HEK293 (cell line): ENCODE measurements around the gene EML4.

ENCODE experiments used
- CTCF ChIA-PET: fragments of 350-600 bp; formaldehyde crosslinking; extraction: SDS; loops from one replicate; lab custom pipeline; 2021; ENCODE audit warnings: antibody characterized with exemption; lab: Yijun Ruan, JAX
- POLR2A ChIA-PET: fragments of 300-600 bp; formaldehyde crosslinking; extraction: SDS; loops from one replicate; lab custom pipeline; 2020; ENCODE audit warnings: antibody characterized with exemption, inconsistent platforms; lab: Yijun Ruan, JAX
- H3K27ac ChIP-seq: fragments of 200-500 bp; sonication (Bioruptor generic); 2 replicates; pipeline ENCODE4 v1.5.1; 2014; ENCODE audit warnings: low read depth, low read length, control low read depth, inconsistent platforms; ENCODE audit errors: extremely low read depth
- H3K36me3 ChIP-seq, 2 experiments: fragments of 200-500 bp in 1 of 2; sonication (Bioruptor generic) in 1 of 2; 1 replicate in 1 of 2; 2 replicates in 1 of 2; pipeline ENCODE4 v1.5.1; 2014 to 2017; ENCODE audit warnings: inconsistent platforms in 2 of 2, low read length in 2 of 2; ENCODE audit not compliant: control insufficient read depth in 2 of 2, insufficient read depth in 1 of 2
- H3K4me1 ChIP-seq: fragments of 200-500 bp; sonication (Bioruptor generic); 2 replicates; pipeline ENCODE4 v1.5.1; 2014; ENCODE audit warnings: mild to moderate bottlenecking, low read length, inconsistent platforms; ENCODE audit not compliant: control insufficient read depth, insufficient read depth
- H3K4me3 ChIP-seq: 2 replicates; pipeline ENCODE4 v1.5.1; 2011; ENCODE audit warnings: low read depth, mild to moderate bottlenecking, control low read depth, low read length, moderate library complexity
- H3K9me3 ChIP-seq: fragments of 200-500 bp; sonication (Bioruptor generic); 2 replicates; pipeline ENCODE4 v1.5.1; 2014; ENCODE audit warnings: low read depth, low read length, inconsistent platforms; ENCODE audit not compliant: control insufficient read depth, insufficient read depth
- GLI4 ChIP-seq: fragments of 450-650 bp; formaldehyde crosslinking; IDR thresholded peaks from 2 replicates; pipeline ENCODE4 v1.5.1; 2016; ENCODE audit warnings: missing biosample characterization, missing genetic modification characterization
- HOXD13 ChIP-seq: sonication (generic); formaldehyde crosslinking; IDR thresholded peaks from 2 replicates; pipeline ENCODE4 v1.8.0; 2022; ENCODE audit warnings: missing genetic modification reagents, borderline replicate concordance
- PRDM1 ChIP-seq: fragments of 450-650 bp; formaldehyde crosslinking; IDR thresholded peaks from 2 replicates; pipeline ENCODE4; 2016; ENCODE audit warnings: missing biosample characterization, missing genetic modification characterization
- SALL2 ChIP-seq: fragments of 450-650 bp; formaldehyde crosslinking; IDR thresholded peaks from 2 replicates; pipeline ENCODE4 v1.5.0; 2017; ENCODE audit warnings: missing biosample characterization, mild to moderate bottlenecking, missing genetic modification characterization, borderline replicate concordance
- SETDB1 ChIP-seq: IDR thresholded peaks from one replicate; pipeline ENCODE4 v1.6.1; 2017; ENCODE audit warnings: mild to moderate bottlenecking, low read length, moderate library complexity, mixed read lengths; ENCODE audit not compliant: insufficient read length
- ZBTB8A ChIP-seq: fragments of 450-650 bp; formaldehyde crosslinking; IDR thresholded peaks from 2 replicates; pipeline ENCODE4 v1.5.1; 2016; ENCODE audit warnings: missing biosample characterization, missing genetic modification characterization
- ZFP3 ChIP-seq: fragments of 450-650 bp; formaldehyde crosslinking; IDR thresholded peaks from 2 replicates; pipeline ENCODE4 v1.5.1; 2016; ENCODE audit warnings: low read depth, missing biosample characterization, missing genetic modification characterization
- ZNF223 ChIP-seq: fragments of 450-650 bp; formaldehyde crosslinking; IDR thresholded peaks from 2 replicates; pipeline ENCODE4 v1.5.1; 2016; ENCODE audit warnings: missing biosample characterization, missing genetic modification characterization
- ZNF311 ChIP-seq: fragments of 450-650 bp; formaldehyde crosslinking; IDR thresholded peaks from 2 replicates; pipeline ENCODE4 v1.5.1; 2017; ENCODE audit warnings: missing biosample characterization, missing genetic modification characterization, borderline replicate concordance
- ZNF354C ChIP-seq: fragments of 450-650 bp; formaldehyde crosslinking; IDR thresholded peaks from 2 replicates; pipeline ENCODE4 v1.5.1; 2016; ENCODE audit warnings: missing biosample characterization, missing genetic modification characterization, low read depth, borderline replicate concordance
- ZNF366 ChIP-seq: fragments of 450-650 bp; formaldehyde crosslinking; conservative IDR thresholded peaks from 2 replicates; pipeline ENCODE4 v1.5.1; 2016; ENCODE audit warnings: missing biosample characterization, missing genetic modification characterization
- ZNF404 ChIP-seq: fragments of 450-650 bp; formaldehyde crosslinking; IDR thresholded peaks from 2 replicates; pipeline ENCODE4 v1.5.1; 2017; ENCODE audit warnings: missing biosample characterization, missing genetic modification characterization
- ZNF510 ChIP-seq: fragments of 450-650 bp; formaldehyde crosslinking; IDR thresholded peaks from 2 replicates; pipeline ENCODE4 v1.5.1; 2018; ENCODE audit warnings: mild to moderate bottlenecking, missing genetic modification characterization, missing biosample characterization; ENCODE audit not compliant: insufficient replicate concordance
- ZNF514 ChIP-seq: fragments of 450-650 bp; formaldehyde crosslinking; IDR thresholded peaks from 2 replicates; pipeline ENCODE4 v1.5.1; 2016; ENCODE audit warnings: missing biosample characterization, missing genetic modification characterization
- ZNF701 ChIP-seq: fragments of 450-650 bp; formaldehyde crosslinking; IDR thresholded peaks from 2 replicates; pipeline ENCODE4 v1.5.1; 2016; ENCODE audit warnings: missing biosample characterization, missing genetic modification characterization
- ZNF768 ChIP-seq: fragments of 450-650 bp; formaldehyde crosslinking; IDR thresholded peaks from 2 replicates; pipeline ENCODE4 v1.5.1; 2018; ENCODE audit warnings: missing biosample characterization, mild to moderate bottlenecking, missing genetic modification characterization
- ZNF792 ChIP-seq: fragments of 450-650 bp; formaldehyde crosslinking; IDR thresholded peaks from 2 replicates; pipeline ENCODE4 v1.5.1; 2016; ENCODE audit warnings: missing biosample characterization, missing genetic modification characterization
- TF ChIP-seq, protein P1 (sequence below): fragments of 450-650 bp; formaldehyde crosslinking; IDR thresholded peaks from 2 replicates; pipeline ENCODE4 v1.5.1; 2017; ENCODE audit warnings: missing biosample characterization, missing genetic modification characterization
- TF ChIP-seq, protein P2 (sequence below): fragments of 450-650 bp; formaldehyde crosslinking; IDR thresholded peaks from 2 replicates; pipeline ENCODE4 v1.5.1; 2016; ENCODE audit warnings: missing biosample characterization, missing genetic modification characterization, borderline replicate concordance
- TF ChIP-seq, protein P3 (sequence below): fragments of 450-650 bp; formaldehyde crosslinking; IDR thresholded peaks from 2 replicates; pipeline ENCODE4 v1.5.1; 2016; ENCODE audit warnings: missing biosample characterization, missing genetic modification characterization, borderline replicate concordance

EML4 gene

DNA sequence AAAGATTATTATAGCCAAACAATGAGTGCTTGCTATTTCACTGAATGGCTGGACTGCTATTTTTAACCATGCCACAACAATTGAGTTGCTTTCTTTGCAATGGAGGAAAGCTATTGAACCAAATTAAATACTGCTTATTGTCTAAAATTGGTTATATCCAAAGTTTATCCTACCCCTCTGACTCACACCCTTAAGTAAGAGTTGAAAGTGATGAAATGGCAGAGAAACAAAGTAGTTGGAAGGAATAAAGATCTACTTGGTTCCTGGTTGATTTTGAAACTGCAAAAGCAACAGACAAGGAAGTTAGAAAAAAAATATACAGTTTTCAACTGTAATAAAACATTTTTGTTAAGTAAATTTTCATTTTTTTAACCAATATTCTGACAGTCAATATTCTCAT, 47.5 kb downstream of the EML4 start:
- H3K27ac ChIP-seq = no peak overlapping the region
- no peaks in the 10 kb centered on the region for H3K36me3 ChIP-seq
- peaks cover 11% of the 10 kb centered on the region; the same call in 1 of the 2 replicates for H3K4me1 ChIP-seq
- ChIA-PET CTCF (interaction anchor here (2.7 kb wide), 1 partner anchor 21 kb away, joined by 8 read pairs; no protein-coding TSS in a partner anchor), POLR2A (no interaction called here)
- TF ChIP-seq SETDB1 = no peak
- TF ChIP-seq, protein P1, sequence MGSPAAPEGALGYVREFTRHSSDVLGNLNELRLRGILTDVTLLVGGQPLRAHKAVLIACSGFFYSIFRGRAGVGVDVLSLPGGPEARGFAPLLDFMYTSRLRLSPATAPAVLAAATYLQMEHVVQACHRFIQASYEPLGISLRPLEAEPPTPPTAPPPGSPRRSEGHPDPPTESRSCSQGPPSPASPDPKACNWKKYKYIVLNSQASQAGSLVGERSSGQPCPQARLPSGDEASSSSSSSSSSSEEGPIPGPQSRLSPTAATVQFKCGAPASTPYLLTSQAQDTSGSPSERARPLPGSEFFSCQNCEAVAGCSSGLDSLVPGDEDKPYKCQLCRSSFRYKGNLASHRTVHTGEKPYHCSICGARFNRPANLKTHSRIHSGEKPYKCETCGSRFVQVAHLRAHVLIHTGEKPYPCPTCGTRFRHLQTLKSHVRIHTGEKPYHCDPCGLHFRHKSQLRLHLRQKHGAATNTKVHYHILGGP (tag by site-specific recombination) = no peak
- TF ChIP-seq, protein P2, sequence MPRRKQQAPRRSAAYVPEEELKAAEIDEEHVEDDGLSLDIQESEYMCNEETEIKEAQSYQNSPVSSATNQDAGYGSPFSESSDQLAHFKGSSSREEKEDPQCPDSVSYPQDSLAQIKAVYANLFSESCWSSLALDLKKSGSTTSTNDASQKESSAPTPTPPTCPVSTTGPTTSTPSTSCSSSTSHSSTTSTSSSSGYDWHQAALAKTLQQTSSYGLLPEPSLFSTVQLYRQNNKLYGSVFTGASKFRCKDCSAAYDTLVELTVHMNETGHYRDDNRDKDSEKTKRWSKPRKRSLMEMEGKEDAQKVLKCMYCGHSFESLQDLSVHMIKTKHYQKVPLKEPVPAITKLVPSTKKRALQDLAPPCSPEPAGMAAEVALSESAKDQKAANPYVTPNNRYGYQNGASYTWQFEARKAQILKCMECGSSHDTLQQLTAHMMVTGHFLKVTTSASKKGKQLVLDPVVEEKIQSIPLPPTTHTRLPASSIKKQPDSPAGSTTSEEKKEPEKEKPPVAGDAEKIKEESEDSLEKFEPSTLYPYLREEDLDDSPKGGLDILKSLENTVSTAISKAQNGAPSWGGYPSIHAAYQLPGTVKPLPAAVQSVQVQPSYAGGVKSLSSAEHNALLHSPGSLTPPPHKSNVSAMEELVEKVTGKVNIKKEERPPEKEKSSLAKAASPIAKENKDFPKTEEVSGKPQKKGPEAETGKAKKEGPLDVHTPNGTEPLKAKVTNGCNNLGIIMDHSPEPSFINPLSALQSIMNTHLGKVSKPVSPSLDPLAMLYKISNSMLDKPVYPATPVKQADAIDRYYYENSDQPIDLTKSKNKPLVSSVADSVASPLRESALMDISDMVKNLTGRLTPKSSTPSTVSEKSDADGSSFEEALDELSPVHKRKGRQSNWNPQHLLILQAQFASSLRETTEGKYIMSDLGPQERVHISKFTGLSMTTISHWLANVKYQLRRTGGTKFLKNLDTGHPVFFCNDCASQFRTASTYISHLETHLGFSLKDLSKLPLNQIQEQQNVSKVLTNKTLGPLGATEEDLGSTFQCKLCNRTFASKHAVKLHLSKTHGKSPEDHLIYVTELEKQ (tag by site-specific recombination) = no peak
- TF ChIP-seq ZNF354C (tag by site-specific recombination) = no peak
- no peak for TF ChIP-seq ZNF514
- TF ChIP-seq ZFP3 (tag by site-specific recombination) = no peak
- TF ChIP-seq SALL2 (tag by site-specific recombination) = no peak
- TF ChIP-seq ZNF792 (tag by site-specific recombination) = no peak
- no peak for TF ChIP-seq ZNF311 (tag by site-specific recombination)
- no peak for TF ChIP-seq ZBTB8A (tag by site-specific recombination)
- no peak for TF ChIP-seq PRDM1 (tag by site-specific recombination)
- no peak for TF ChIP-seq GLI4 (tag by site-specific recombination)
- TF ChIP-seq, protein P3, sequence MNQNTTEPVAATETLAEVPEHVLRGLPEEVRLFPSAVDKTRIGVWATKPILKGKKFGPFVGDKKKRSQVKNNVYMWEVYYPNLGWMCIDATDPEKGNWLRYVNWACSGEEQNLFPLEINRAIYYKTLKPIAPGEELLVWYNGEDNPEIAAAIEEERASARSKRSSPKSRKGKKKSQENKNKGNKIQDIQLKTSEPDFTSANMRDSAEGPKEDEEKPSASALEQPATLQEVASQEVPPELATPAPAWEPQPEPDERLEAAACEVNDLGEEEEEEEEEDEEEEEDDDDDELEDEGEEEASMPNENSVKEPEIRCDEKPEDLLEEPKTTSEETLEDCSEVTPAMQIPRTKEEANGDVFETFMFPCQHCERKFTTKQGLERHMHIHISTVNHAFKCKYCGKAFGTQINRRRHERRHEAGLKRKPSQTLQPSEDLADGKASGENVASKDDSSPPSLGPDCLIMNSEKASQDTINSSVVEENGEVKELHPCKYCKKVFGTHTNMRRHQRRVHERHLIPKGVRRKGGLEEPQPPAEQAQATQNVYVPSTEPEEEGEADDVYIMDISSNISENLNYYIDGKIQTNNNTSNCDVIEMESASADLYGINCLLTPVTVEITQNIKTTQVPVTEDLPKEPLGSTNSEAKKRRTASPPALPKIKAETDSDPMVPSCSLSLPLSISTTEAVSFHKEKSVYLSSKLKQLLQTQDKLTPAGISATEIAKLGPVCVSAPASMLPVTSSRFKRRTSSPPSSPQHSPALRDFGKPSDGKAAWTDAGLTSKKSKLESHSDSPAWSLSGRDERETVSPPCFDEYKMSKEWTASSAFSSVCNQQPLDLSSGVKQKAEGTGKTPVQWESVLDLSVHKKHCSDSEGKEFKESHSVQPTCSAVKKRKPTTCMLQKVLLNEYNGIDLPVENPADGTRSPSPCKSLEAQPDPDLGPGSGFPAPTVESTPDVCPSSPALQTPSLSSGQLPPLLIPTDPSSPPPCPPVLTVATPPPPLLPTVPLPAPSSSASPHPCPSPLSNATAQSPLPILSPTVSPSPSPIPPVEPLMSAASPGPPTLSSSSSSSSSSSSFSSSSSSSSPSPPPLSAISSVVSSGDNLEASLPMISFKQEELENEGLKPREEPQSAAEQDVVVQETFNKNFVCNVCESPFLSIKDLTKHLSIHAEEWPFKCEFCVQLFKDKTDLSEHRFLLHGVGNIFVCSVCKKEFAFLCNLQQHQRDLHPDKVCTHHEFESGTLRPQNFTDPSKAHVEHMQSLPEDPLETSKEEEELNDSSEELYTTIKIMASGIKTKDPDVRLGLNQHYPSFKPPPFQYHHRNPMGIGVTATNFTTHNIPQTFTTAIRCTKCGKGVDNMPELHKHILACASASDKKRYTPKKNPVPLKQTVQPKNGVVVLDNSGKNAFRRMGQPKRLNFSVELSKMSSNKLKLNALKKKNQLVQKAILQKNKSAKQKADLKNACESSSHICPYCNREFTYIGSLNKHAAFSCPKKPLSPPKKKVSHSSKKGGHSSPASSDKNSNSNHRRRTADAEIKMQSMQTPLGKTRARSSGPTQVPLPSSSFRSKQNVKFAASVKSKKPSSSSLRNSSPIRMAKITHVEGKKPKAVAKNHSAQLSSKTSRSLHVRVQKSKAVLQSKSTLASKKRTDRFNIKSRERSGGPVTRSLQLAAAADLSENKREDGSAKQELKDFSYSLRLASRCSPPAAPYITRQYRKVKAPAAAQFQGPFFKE (tag by site-specific recombination) = no peak
- no peak for TF ChIP-seq ZNF404 (tag by site-specific recombination)
- no peak for TF ChIP-seq ZNF223 (tag by site-specific recombination)
- TF ChIP-seq ZNF701 = no peak
- no peak for TF ChIP-seq ZNF510
- TF ChIP-seq ZNF366 (tag by site-specific recombination) = no peak
- no peak for TF ChIP-seq ZNF768 (tag by site-specific recombination)
- no peak for TF ChIP-seq HOXD13
- no peaks in the 10 kb centered on the region for H3K9me3 ChIP-seq
- no peak overlapping the region for H3K4me3 ChIP-seq
